ENCODE data around the gene SRGAP2C.
"Not testable (repeated sequence)": the region's sequence is repeated elsewhere in the genome, so short reads cannot be mapped to it uniquely, and the experiment has no call there.

- not testable (repeated sequence) for TF ChIP-seq CTCF (IDR thresholded peaks at IDR 0.05; ENCODE audit: insufficient read depth, low read length, poor library complexity, severe bottlenecking); EZH2phosphoT487 (conservative IDR thresholded peaks at IDR 0.05; ENCODE audit: low read length)
Measured at GRCh38 chr1:121246399-121246798, 61.6 kb downstream of the SRGAP2C start.

All from SU-DHL-6 (cell line).